IPS-18a (cell line): Measurements from ENCODE around the gene SLC35G4.
"Not testable (repeated sequence)": the region's sequence is repeated elsewhere in the genome, so short reads cannot be mapped to it uniquely, and the experiment has no call there.

Experiments
- H3K27ac ChIP-seq: one replicate; pipeline ENCODE4 v1.5.1; 2013; ENCODE audit warnings: low read length
- H3K27me3 ChIP-seq: one replicate; pipeline ENCODE4 v1.6.1; 2013; ENCODE audit warnings: mild to moderate bottlenecking, low read length; ENCODE audit not compliant: control insufficient read depth, insufficient read depth
- H3K36me3 ChIP-seq: one replicate; pipeline ENCODE4 v1.6.1; 2013; ENCODE audit warnings: low read depth, low read length; ENCODE audit not compliant: control insufficient read depth
- H3K4me1 ChIP-seq: one replicate; pipeline ENCODE4 v1.6.1; 2013; ENCODE audit warnings: low read depth, low read length; ENCODE audit not compliant: control insufficient read depth
- H3K4me3 ChIP-seq: one replicate; pipeline ENCODE4 v1.5.1; 2013; ENCODE audit warnings: low read length
- H3K9ac ChIP-seq: one replicate; pipeline ENCODE4 v1.6.1; 2013; ENCODE audit warnings: mild to moderate bottlenecking, low read length, moderate library complexity
- H3K9me3 ChIP-seq: one replicate; pipeline ENCODE4 v1.6.1; 2013; ENCODE audit warnings: low read depth, low read length; ENCODE audit not compliant: control insufficient read depth

The SLC35G4 gene

DNA sequence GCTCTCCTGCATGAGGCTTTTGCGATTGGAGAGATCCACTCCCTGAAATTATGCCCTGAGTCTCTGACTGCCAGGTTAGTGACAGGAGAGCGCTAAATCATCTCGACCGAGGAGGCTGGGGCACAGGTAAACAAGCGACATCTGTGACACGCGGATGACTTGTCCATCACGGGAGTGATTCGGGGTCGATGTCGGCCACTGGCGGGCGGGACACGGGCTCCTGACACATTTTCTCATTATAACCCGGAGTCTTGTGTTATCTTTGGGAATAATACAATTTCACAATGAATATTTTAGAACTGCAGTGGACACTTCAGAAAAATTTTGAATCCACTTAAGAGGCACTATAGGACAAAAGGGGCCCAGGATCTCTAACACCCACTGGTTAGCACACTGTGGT lies 29.5 kb upstream of the SLC35G4 start:
- no peaks in the 10 kb centered on the region for H3K9me3 ChIP-seq
- H3K27me3 ChIP-seq = no peaks in the 10 kb centered on the region
- no peaks in the 10 kb centered on the region for H3K4me1 ChIP-seq
- H3K9ac ChIP-seq = no peak overlapping the region
- H3K27ac ChIP-seq = no peak overlapping the region
- no peaks in the 10 kb centered on the region for H3K36me3 ChIP-seq
- H3K4me3 ChIP-seq = no peak overlapping the region

GRCh38 chr18:11581286-11581685 lies 28.1 kb upstream of the SLC35G4 start:
- H3K36me3 ChIP-seq = no peaks in the 10 kb centered on the region
- no peaks in the 10 kb centered on the region for H3K9me3 ChIP-seq
- H3K9ac ChIP-seq = no peak overlapping the region
- no peak overlapping the region for H3K27ac ChIP-seq
- no peaks in the 10 kb centered on the region for H3K4me1 ChIP-seq
- no peaks in the 10 kb centered on the region for H3K27me3 ChIP-seq
- no peak overlapping the region for H3K4me3 ChIP-seq

GRCh38 chr18:11585596-11585995 lies 23.8 kb upstream of the SLC35G4 start:
- Histone ChIP-seq H3K27ac (no peak overlapping the region), H3K4me3 (no peak overlapping the region), H3K4me1 (no peaks in the 10 kb centered on the region), H3K27me3 (no peaks in the 10 kb centered on the region), H3K9me3 (no peaks in the 10 kb centered on the region), H3K36me3 (no peaks in the 10 kb centered on the region), H3K9ac (no peak overlapping the region)

- Histone ChIP-seq H3K36me3 (no peaks in the 10 kb centered on the region), H3K27ac (no peak overlapping the region), H3K27me3 (no peaks in the 10 kb centered on the region), H3K4me1 (no peaks in the 10 kb centered on the region), H3K9me3 (no peaks in the 10 kb centered on the region), H3K9ac (no peak overlapping the region), H3K4me3 (no peak overlapping the region)
These were observed 22.5 kb upstream of the SLC35G4 start for GRCh38 chr18:11586896-11587295.

DNA sequence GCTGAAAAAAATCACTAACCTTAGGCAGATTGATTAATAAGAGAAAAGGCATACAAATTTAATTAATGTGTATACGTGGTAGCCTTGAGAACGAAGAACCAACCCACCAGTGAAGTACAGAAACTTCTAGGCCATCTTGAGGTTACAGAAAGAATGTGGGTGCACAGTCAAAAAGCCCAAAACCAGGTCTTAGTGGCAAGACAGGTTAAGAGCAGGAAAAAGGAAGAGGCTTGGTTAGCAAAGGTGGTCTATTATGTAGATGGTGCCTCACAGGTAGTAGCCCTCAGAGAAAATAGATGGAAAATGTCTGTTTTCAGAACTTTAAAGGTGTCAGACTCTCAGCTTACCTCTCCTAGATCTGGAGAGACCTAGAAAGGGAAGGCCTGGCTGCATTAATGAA lies 22.0 kb upstream of the SLC35G4 start:
- no peak overlapping the region for H3K9ac ChIP-seq
- H3K27me3 ChIP-seq = no peaks in the 10 kb centered on the region
- no peaks in the 10 kb centered on the region for H3K9me3 ChIP-seq
- no peaks in the 10 kb centered on the region for H3K36me3 ChIP-seq
- no peak overlapping the region for H3K4me3 ChIP-seq
- no peaks in the 10 kb centered on the region for H3K4me1 ChIP-seq
- H3K27ac ChIP-seq = no peak overlapping the region

- H3K9me3 ChIP-seq = no peaks in the 10 kb centered on the region
- no peaks in the 10 kb centered on the region for H3K27me3 ChIP-seq
- H3K9ac ChIP-seq = no peak overlapping the region
These were observed 21.6 kb upstream of the SLC35G4 start for GRCh38 chr18:11587846-11588245.

DNA sequence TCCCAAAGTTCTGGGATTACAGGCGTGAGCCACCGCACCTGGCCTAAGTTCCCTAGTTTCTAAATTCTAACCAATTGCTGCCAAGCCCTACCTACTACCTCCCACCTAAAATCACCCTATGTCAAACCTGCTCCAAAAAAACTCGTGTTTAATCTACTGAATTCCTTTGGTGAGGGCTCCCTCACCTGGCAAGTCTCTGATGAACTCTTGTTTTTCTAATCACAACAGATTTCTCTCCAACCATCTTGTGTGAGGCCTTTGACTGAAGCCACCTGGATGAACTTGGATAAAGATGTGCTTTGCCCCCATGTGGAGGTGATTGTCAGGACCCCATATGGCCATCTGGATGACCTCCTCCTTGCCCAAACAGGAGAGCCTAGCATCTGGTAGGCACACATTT lies 17.4 kb upstream of the SLC35G4 start:
- Histone ChIP-seq H3K4me3 (no peak overlapping the region), H3K9ac (no peak overlapping the region), H3K36me3 (no peaks in the 10 kb centered on the region), H3K27me3 (no peaks in the 10 kb centered on the region), H3K27ac (no peak overlapping the region), H3K4me1 (no peaks in the 10 kb centered on the region), H3K9me3 (no peaks in the 10 kb centered on the region)

More at GRCh38 chr18:11587846-11588245, 21.6 kb upstream of the SLC35G4 start:
- Histone ChIP-seq H3K27ac (no peak overlapping the region), H3K36me3 (no peaks in the 10 kb centered on the region), H3K4me1 (no peaks in the 10 kb centered on the region), H3K4me3 (no peak overlapping the region)

GRCh38 chr18:11600321-11600720 lies 9.1 kb upstream of the SLC35G4 start:
- Histone ChIP-seq H3K27me3 (no peaks in the 10 kb centered on the region), H3K9ac (no peak overlapping the region), H3K4me3 (no peak overlapping the region), H3K4me1 (no peaks in the 10 kb centered on the region), H3K9me3 (no peaks in the 10 kb centered on the region), H3K27ac (no peak overlapping the region), H3K36me3 (no peaks in the 10 kb centered on the region)

DNA sequence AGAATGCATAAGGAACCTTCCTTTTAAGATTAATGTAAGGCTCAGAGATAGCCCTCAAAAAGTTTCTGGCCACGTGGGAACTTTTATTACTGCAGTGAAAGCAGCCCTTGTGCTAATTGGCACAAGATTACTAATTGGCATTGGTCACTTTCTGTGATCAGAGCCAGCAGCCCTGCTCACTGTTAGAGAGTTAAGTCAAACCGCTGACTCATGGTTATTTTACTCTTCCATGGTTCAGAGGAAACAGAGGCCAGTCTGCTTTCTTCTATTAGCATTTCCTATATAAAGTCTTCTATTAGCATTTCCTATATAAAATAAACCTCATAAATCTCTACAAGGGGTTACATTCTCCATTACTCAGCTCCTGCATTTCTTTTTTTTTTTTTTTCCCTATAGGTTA lies 1.5 kb upstream of the SLC35G4 start:
- no peak overlapping the region for H3K4me3 ChIP-seq
- no peaks in the 10 kb centered on the region for H3K9me3 ChIP-seq
- H3K36me3 ChIP-seq = no peaks in the 10 kb centered on the region
- H3K9ac ChIP-seq = no peak overlapping the region
- no peak overlapping the region for H3K27ac ChIP-seq
- H3K27me3 ChIP-seq = no peaks in the 10 kb centered on the region
- peaks cover 6% of the 10 kb centered on the region for H3K4me1 ChIP-seq

DNA sequence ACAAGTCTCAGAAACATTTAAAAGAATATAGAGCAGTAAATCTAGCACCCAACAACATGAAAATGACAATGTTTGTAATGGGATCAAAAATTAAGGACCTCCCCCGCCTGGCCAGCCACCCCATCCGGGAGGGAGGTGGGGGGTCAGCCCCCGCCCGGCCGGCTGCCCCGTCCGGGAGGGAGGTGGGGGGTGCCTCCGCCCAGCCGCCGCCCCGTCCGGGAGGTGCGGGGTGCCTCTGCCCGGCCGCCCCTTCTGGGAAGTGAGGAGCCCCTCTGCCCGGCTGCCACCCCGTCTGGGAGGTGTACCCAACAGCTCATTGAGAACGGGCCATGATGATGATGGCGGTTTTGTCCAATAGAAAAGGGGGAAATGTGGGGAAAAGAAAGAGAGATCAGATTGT lies 778 bp upstream of the SLC35G4 start:
- H3K9me3 ChIP-seq, H3K4me1 ChIP-seq, H3K36me3 ChIP-seq, H3K9ac ChIP-seq, H3K27ac ChIP-seq, H3K4me3 ChIP-seq, H3K27me3 ChIP-seq: not testable (repeated sequence)

- H3K9ac ChIP-seq, H3K9me3 ChIP-seq, H3K27me3 ChIP-seq, H3K4me3 ChIP-seq, H3K27ac ChIP-seq, H3K36me3 ChIP-seq, H3K4me1 ChIP-seq: not testable (repeated sequence)
These were observed 3.7 kb downstream of the SLC35G4 start for GRCh38 chr18:11613073-11613472.

DNA sequence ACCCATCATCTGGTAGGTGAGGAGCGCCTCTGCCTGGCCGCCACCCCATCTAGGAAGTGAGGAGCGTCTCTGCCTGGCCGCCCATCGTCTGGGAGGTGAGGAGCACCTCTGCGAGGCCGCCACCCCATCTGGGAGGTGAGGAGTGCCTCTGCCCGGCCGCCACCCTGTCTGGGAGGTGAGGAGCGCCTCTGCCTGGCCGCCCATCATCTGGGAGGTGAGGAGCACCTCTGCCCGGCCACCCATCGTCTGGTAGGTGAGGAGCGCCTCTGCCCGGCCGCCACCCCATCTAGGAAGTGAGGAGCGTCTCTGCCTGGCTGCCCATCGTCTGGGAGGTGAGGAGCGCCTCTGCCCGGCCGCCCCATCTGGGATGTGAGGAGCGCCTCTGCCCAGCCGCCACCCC lies 4.2 kb downstream of the SLC35G4 start:
- H3K4me3 ChIP-seq, H3K27me3 ChIP-seq: not testable (repeated sequence)

GRCh38 chr18:11614042-11614441 lies 4.6 kb downstream of the SLC35G4 start:
- not testable (repeated sequence) for H3K4me3 ChIP-seq, H3K36me3 ChIP-seq, H3K9ac ChIP-seq, H3K27ac ChIP-seq, H3K9me3 ChIP-seq, H3K27me3 ChIP-seq, H3K4me1 ChIP-seq

More for the DNA sequence above, 4.2 kb downstream of the SLC35G4 start:
- H3K4me1 ChIP-seq, H3K9ac ChIP-seq, H3K9me3 ChIP-seq, H3K27ac ChIP-seq, H3K36me3 ChIP-seq: not testable (repeated sequence)
